GM08714 (cell line): Measurements from ENCODE around the gene DMD.

Experiments used
- H3K4me3 ChIP-seq: fragments of 200-500 bp; sonication (Bioruptor generic); 2 replicates; pipeline ENCODE4 v1.5.1; 2014; ENCODE audit warnings: mild to moderate bottlenecking, low read length, inconsistent platforms
- ZNF274 ChIP-seq: IDR thresholded peaks from 2 replicates; pipeline ENCODE4 v1.6.1; 2012; ENCODE audit warnings: mild to moderate bottlenecking, low read depth, low read length

DMD gene

DNA sequence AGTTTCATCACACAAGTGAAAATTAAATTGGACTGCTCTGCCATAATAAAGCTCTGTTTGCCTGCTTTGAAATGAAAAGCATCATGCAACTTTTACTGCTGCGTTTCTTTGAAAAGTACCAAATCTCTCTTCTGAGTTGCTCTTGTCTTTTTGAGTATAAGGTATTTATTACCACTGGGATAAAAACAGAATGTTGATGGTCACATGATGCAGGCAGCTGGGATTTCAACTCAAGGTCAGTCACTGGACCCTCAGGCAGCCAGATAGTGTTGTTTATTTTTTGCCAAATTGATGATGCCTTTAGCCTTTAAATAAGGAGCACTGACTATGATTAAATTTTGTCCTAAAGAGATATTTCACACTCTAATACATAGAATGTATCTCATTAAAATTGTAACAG, 32.7 kb downstream of the DMD start:
- TF ChIP-seq ZNF274 = no peak
- no peak overlapping the region for H3K4me3 ChIP-seq

DNA sequence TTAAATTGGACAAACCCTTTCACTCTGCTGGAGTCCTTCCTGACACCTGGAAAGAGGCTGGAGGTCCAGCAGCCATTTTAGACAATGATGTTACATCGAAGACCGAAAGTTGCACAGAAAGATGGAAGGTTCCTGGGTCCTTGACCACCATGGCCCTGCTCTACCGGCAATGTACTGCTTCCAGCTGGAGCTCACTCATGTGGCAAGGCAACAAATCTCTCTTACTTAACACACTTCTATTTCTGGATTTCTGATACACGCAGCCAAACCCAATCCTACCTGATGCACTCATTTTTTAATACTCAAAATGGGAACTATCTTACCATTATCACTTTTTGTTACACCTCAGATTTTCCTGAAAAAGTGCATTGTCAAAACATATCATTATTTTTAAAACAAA, 33.1 kb downstream of the DMD start:
- H3K4me3 ChIP-seq = no peak overlapping the region

DNA sequence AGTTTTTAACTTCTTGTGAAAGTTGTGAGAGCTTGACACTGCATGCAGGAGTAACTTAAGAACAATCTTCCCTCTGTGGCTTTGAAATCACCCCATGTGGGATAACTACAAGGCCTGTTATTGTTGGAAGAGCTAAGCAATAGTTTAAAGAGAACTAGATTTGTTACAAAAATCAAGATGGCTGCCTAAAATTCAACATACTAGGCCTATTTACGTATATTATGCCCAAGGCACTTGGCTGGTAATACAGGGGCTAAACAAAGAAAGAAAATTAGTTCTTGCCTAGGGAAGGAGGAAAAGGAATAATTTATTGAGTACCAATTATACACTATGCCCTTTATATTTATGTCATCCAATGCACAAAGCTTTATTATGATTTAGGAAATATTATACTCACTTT, 36.1 kb downstream of the DMD start:
- no peak for TF ChIP-seq ZNF274

More for the DNA sequence above, 33.1 kb downstream of the DMD start:
- no peak for TF ChIP-seq ZNF274

DNA sequence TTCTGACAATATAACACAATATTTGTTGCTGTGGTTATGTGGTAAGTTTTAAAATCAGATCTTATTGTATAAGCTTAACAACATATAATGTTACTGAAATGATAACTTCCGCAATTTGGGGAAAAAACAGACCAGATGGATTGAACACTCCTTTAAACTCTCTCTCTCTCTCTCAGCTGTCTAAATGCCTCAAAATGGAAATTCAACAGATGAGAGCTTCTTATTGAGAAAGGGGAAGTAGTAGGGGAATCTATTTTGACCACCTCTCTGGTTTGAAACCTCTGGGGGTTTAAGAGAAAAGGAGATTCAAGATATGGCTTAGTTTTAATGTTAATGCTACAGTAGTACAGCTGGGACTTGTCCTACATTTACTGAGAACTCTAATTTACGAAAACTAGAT, 40.3 kb downstream of the DMD start:
- no peak overlapping the region for H3K4me3 ChIP-seq
- no peak for TF ChIP-seq ZNF274

More for the DNA sequence above, 36.1 kb downstream of the DMD start:
- no peak overlapping the region for H3K4me3 ChIP-seq

- H3K4me3 ChIP-seq = no peak overlapping the region
- TF ChIP-seq ZNF274 = no peak
Measured at GRCh38 chrX:33161829-33162228, 49.5 kb downstream of the DMD start.

DNA sequence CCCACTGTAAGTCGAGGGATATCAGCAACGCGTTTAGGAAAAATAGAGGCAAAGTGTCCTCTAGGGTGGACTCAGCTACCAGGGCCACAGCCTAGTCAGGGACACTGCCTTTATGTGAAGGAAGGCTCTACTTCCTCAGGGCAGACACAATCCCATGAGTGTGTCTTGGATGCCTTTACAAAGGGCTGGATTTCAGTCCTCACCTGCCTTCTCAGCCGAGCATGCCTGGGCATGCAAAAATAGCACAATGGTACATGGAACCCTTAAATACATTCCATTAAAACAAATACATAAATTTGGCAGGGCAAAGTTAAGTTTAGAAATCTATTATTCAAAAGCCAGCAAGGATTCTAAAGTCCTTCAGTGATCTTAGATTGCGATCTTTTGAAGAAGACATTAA, 51.1 kb downstream of the DMD start:
- TF ChIP-seq ZNF274 = no peak
- H3K4me3 ChIP-seq = no peak overlapping the region

DNA sequence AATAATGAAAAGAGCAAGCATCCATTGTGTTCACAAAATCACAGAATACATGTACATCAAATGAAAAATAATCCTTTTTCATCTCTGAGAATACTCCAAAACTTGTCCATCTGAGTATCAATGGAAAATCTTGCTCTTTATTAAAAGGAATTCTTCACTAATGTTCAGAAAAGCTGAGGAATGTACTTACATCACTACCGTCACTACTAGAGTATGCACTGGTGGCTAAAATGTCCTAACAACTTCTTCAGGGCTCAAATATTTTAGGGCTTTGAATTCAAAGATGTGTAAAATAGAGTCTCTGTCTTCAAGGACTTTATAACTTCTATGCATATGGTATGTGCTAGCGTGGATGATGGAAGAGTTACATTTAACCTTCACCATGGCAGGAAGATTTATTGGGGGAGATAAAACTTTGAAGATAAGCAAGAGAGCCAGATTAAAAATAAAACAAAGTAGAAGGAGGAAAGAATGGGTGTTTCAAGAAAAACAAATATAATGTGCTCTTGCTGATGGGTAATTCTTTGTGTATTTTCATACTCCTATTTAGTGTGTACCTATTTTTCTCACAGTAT, 55.1 kb downstream of the DMD start:
- no peak for TF ChIP-seq ZNF274
- H3K4me3 ChIP-seq = no peak overlapping the region

- no peak overlapping the region for H3K4me3 ChIP-seq
- no peak for TF ChIP-seq ZNF274
Measured at GRCh38 chrX:33149580-33149979, 61.8 kb downstream of the DMD start.

GRCh38 chrX:33149085-33149484, 62.3 kb downstream of the DMD start:
- TF ChIP-seq ZNF274 = no peak
- H3K4me3 ChIP-seq = no peak overlapping the region

DNA sequence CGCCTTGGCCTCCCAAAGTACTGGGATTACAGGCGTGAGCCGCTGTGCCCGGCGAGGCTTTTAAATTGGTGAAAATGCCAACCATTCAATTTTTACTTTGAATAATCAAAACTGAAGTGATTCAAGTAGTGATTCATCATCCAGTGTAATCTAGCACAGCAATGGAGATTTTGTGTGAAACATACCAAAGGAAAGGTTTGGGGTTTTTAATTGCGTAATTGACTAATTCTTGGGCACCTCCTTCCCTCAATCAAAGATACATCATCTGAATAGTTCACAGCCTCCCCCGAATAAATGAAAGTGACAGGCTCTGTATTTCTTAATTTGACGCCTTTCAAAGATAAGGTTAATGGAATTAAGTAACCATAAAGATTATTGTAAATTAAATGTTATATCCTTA, 69.0 kb downstream of the DMD start:
- no peak for TF ChIP-seq ZNF274
- H3K4me3 ChIP-seq = no peak overlapping the region

- no peak overlapping the region for H3K4me3 ChIP-seq
- no peak for TF ChIP-seq ZNF274
Measured at GRCh38 chrX:33138677-33139249, 72.6 kb downstream of the DMD start.

DNA sequence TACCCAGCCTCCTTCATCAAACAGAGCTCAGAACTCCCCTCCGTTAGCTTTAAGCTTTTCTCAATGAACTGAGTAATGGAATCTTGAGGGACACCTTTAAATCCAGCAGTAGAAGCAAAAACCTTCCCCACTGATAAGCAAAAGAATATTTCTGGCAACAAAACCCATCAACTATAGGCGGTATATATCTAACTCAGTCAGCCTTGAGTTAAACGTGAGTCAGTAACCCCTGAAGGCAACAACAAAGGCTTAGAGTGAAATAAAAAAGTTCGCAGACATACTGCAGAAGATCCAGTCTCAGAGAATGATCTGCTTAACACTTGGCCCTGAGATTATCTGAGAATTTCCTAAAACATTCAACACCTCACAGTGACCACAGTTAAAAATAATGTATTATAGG, 77.2 kb downstream of the DMD start:
- H3K4me3 ChIP-seq = no peak overlapping the region
- TF ChIP-seq ZNF274 = no peak

GRCh38 chrX:33133320-33133719, 78.0 kb downstream of the DMD start:
- no peak for TF ChIP-seq ZNF274
- no peak overlapping the region for H3K4me3 ChIP-seq

DNA sequence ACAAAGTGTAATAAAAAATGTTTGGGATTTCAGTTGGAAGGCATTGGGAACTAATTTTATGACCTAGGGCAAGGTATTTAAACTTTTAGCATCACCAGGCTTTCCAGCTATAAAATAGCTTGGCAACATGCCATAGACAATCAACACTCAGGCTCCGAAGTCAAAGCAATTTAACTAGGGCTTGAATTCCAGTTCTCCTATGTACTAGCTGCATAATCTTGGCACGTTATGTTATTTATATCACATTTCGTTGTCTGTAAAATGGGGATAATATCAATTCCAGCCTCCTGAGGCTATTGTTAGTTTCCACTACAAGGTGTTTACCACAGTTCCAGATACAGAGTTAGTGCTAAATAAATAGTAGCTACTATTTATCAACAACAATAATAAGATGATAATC, 78.8 kb downstream of the DMD start:
- TF ChIP-seq ZNF274 = no peak
- H3K4me3 ChIP-seq = no peak overlapping the region

DNA sequence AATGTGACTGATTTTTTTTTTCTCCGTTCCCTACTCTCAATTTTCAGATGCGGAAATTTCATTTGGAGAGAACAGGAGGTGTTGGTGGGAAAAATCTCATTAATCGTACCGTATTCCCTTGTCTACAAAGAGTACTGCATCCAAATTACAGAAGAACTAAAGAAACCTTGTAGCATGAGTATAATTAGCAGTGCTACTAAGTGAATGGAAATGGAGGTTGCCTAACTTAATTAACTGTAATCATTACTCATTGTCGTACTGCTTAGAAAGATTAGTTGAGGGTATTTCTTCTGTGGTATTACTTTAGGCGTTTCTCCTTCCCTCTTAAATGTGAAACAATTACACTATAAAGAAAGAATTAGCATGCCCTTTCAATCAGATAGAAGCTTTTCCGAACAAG, 81.7 kb downstream of the DMD start:
- no peak overlapping the region for H3K4me3 ChIP-seq
- TF ChIP-seq ZNF274 = no peak
